Nephron (organoid): ENCODE results near the gene EIF1.
"Not testable (repeated sequence)": the region's sequence is repeated elsewhere in the genome, so short reads cannot be mapped to it uniquely, and the experiment has no call there.

Experiments used
- H3K27ac Mint-ChIP-seq, 3 experiments: 2 replicates each; pipeline ENCODE4 v1.8.0; 2020; ENCODE audit warnings: mixed read lengths in 3 of 3, mild to moderate bottlenecking in 2 of 3, moderate library complexity in 1 of 3
- H3K27me3 Mint-ChIP-seq: 2 replicates; pipeline ENCODE4 v1.8.0; 2021; ENCODE audit warnings: low read depth, mild to moderate bottlenecking, moderate library complexity, mixed read lengths
- H3K36me3 Mint-ChIP-seq: 2 replicates; pipeline ENCODE4 v1.8.0; 2020; ENCODE audit warnings: low read depth, mixed read lengths
- H3K4me1 Mint-ChIP-seq: 2 replicates; pipeline ENCODE4 v1.8.0; 2020; ENCODE audit warnings: mixed read lengths
- H3K4me3 Mint-ChIP-seq, 3 experiments: 2 replicates each; pipeline ENCODE4 v1.8.0; 2020; ENCODE audit warnings: mild to moderate bottlenecking in 3 of 3, mixed read lengths in 3 of 3, moderate library complexity in 2 of 3
- H3K9me3 Mint-ChIP-seq: 2 replicates; pipeline ENCODE4 v1.8.0; 2020; ENCODE audit warnings: mixed read lengths
- CTCF ChIP-seq, 3 experiments: fragments of 200-600 bp; sonication (generic); IDR thresholded peaks; one replicate each; pipeline ENCODE4 v1.5.0; 2021; ENCODE audit warnings: antibody characterized with exemption in 3 of 3; ENCODE audit not compliant: unreplicated experiment in 3 of 3

The EIF1 gene

DNA sequence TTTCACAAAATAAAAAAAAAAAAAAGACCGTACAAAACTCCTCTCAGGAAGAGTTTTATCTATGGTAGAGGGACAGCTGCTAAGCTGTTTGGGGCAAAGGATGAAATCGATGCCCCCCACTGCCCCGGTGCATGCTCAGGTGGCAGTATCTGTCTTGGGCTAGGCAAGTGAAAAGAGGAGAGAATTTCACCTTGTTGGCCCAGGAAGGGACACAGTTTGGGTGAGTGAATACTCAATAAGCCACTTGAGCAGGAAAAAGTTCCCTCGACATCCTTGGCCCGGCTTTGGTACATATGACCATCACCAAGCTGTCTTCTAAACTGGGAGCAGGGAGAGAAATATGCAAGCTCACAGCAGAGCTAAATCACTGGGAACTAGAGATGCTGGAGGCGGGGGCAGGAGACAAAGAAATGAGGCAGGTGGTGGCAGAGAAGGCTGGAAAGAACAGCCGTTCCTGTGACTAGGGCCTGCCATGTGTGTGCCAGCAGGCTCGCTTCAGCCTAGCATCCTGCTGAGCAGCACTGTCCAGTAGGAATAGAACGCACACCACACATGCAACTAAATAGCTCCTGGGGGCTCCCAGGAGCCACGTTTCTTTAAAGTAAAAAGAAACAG, 8.2 kb upstream of the EIF1 start:
- peaks cover 5% of the 10 kb centered on the region for H3K9me3 Mint-ChIP-seq
- H3K4me3 Mint-ChIP-seq, result no peak overlapping the region
- H3K36me3 Mint-ChIP-seq, result no peaks in the 10 kb centered on the region
- H3K27ac Mint-ChIP-seq, result no peak overlapping the region
- H3K4me1 Mint-ChIP-seq, result peaks cover 19% of the 10 kb centered on the region
- H3K27me3 Mint-ChIP-seq, result peaks cover 7% of the 10 kb centered on the region
- no peak for TF ChIP-seq CTCF (IDR thresholded peaks at IDR 0.05; ENCODE audit: unreplicated experiment in 3 of 3)

GRCh38 chr17:41681776-41682175, 6.9 kb upstream of the EIF1 start:
- Mint-ChIP-seq H3K27ac (no peak overlapping the region), H3K9me3 (peaks cover 5% of the 10 kb centered on the region), H3K27me3 (peaks cover 7% of the 10 kb centered on the region), H3K4me1 (peaks cover 14% of the 10 kb centered on the region), H3K4me3 (no peak overlapping the region), H3K36me3 (no peaks in the 10 kb centered on the region)
- TF ChIP-seq CTCF (IDR thresholded peaks at IDR 0.05; ENCODE audit: unreplicated experiment in 3 of 3), result no peak

- H3K4me1 Mint-ChIP-seq, result peaks cover 14% of the 10 kb centered on the region
- no peak for TF ChIP-seq CTCF (IDR thresholded peaks at IDR 0.05; ENCODE audit: unreplicated experiment in 3 of 3)
- H3K27me3 Mint-ChIP-seq, result peaks cover 7% of the 10 kb centered on the region
- H3K4me3 Mint-ChIP-seq, result no peak overlapping the region
- no peak overlapping the region for H3K27ac Mint-ChIP-seq
- H3K36me3 Mint-ChIP-seq, result no peaks in the 10 kb centered on the region
- H3K9me3 Mint-ChIP-seq, result peaks cover 5% of the 10 kb centered on the region
Measured at GRCh38 chr17:41682631-41683030, 6.1 kb upstream of the EIF1 start.

DNA sequence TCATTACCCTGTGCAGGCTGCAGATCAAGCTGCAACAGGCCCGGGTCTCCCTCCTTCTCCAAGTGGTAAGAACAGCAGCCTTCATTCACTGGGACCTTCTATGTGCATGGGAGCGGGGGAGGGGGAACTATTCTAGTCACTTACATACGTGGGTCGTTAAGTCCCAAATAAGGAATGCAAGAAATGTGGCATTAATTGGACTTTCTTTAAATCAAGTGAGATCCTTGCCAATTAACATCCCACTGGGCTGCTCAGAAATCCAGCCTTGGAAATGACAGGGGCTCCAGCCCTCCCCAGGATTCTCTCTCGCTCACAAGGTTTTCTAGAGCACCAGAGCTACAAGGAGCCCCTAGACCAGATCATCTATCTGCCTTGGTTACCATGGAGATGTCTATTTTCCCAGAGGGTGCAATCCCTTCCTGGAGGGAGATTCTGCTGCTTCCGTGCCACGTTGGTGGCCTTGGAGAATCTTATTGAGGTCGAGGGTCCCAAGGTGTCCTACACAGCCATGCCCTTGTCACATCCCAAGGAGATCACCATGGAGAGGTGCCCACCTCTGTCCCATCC, 5.2 kb upstream of the EIF1 start:
- H3K36me3 Mint-ChIP-seq, result no peaks in the 10 kb centered on the region
- H3K27ac Mint-ChIP-seq, result peak overlapping the region in 1 of 3 experiments; percentile 54
- peaks cover 22% of the 10 kb centered on the region for H3K4me1 Mint-ChIP-seq
- no peak overlapping the region for H3K4me3 Mint-ChIP-seq
- peaks cover 7% of the 10 kb centered on the region for H3K27me3 Mint-ChIP-seq
- no peak for TF ChIP-seq CTCF (IDR thresholded peaks at IDR 0.05; ENCODE audit: unreplicated experiment in 3 of 3)
- H3K9me3 Mint-ChIP-seq, result peaks cover under 1% of the 10 kb centered on the region

DNA sequence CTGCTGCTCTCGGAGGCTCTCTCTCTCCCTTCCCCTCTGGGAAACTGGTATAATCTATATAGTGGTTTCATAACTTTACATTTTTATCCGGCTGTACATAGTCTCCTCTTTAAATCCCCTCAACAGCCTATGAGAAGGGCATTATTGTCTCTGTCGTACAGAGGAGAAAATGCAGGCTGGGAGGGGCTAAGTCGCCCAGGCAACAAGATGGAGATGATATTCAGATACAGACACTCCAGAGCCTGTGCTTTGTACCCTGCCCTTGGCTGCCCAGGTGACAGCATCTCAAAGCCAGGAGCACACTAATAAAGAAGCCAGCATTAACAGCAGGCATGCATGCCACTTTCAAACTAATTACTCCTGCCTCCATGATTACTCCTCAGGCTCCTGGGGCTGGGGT, 4.7 kb upstream of the EIF1 start:
- Mint-ChIP-seq H3K27ac (peak overlapping the region in 2 of 3 experiments; percentile 30 to 54), H3K9me3 (no peaks in the 10 kb centered on the region), H3K36me3 (no peaks in the 10 kb centered on the region)

DNA sequence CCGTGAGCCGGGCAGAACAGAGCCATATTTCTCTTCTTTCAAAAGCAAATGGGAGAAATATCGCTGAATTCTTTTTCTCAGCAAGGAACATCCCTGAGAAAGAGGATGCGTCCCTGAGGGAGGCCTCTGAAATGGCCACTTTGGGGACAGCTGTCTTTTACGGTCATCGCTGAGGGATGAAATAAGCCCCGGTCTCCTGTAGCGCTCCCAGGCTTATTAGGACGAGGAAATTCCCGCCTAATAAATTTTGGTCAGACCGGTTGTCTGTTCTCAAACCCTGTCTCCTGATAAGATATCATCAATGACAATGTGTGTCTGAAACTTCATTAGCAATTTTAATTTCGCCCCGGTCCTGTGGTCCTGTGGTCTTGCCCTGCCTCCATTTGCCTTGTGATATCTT, 2.9 kb upstream of the EIF1 start:
- not testable (repeated sequence) for H3K9me3 Mint-ChIP-seq, H3K27me3 Mint-ChIP-seq, H3K4me3 Mint-ChIP-seq, H3K27ac Mint-ChIP-seq
- Mint-ChIP-seq H3K36me3 (peaks cover 13% of the 10 kb centered on the region), H3K4me1 (peaks cover 15% of the 10 kb centered on the region)

More for the DNA sequence above, 4.7 kb upstream of the EIF1 start:
- Mint-ChIP-seq H3K27me3 (peaks cover 7% of the 10 kb centered on the region), H3K4me1 (peaks cover 17% of the 10 kb centered on the region), H3K4me3 (no peak overlapping the region)
- no peak for TF ChIP-seq CTCF (IDR thresholded peaks at IDR 0.05; ENCODE audit: unreplicated experiment in 3 of 3)
